Epidermal melanocyte (primary cell): Measurements from ENCODE around the gene C2CD4C.
"Not testable (repeated sequence)": the region's sequence is repeated elsewhere in the genome, so short reads cannot be mapped to it uniquely, and the experiment has no call there.

ENCODE experiments used
- DNase-seq: peaks from one replicate; pipeline ENCODE4 v3.0.0; 2011; ENCODE audit warnings: low spot score; ENCODE audit not compliant: insufficient read length

The C2CD4C gene

DNA sequence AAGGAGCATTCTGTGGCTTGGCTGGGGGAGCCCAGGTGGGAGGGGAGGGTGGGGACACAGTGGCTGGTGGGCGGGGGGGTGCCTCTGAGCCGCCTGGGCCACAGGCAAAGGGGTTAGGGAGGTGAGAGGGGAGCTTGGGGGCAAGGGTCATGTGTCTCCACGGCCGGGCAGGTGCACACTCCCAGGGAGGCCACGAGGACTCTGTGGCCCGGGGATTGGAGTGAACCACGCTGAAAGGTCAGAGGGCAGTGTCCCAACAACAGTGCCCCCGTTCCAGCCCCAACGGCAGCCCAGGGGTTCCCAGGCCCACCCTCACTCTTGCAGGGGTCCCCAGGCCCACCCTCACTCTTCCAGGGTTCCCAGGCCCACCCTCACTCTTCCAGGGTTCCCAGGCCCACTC, 9.6 kb downstream of the C2CD4C start:
- DNase-seq = no peak

- DNase-seq = no peak
Observed at GRCh38 chr19:398719-399118, 10.2 kb downstream of the C2CD4C start.

- DNase-seq = no peak
Observed at GRCh38 chr19:397941-398706, 10.8 kb downstream of the C2CD4C start.

- DNase-seq = no peak
Observed at GRCh38 chr19:397321-397720, 11.6 kb downstream of the C2CD4C start.

DNA sequence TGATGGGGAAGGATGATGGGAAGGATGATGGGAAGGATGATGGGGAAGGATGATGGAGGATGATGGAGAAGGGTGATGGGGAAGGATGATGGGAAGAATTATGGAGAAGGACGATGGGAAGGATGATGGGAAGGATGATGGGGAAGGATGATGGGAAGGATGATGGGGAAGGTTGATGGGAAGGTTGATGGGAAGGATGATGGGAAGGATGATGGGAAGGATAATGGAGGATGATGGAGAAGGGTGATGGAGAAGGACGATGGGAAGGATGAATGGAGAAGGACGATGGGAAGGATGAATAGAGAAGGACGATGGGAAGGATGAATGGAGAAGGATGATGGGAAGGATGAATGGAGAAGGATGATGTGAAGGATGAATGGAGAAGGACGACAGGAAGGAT, 13.5 kb downstream of the C2CD4C start:
- no peak for DNase-seq

- DNase-seq = not testable (repeated sequence)
Observed at GRCh38 chr19:394857-395256, 14.1 kb downstream of the C2CD4C start.

GRCh38 chr19:393560-393959, 15.4 kb downstream of the C2CD4C start:
- DNase-seq = not testable (repeated sequence)

- DNase-seq = no peak
Observed at GRCh38 chr19:392375-392970, 16.5 kb downstream of the C2CD4C start.

DNA sequence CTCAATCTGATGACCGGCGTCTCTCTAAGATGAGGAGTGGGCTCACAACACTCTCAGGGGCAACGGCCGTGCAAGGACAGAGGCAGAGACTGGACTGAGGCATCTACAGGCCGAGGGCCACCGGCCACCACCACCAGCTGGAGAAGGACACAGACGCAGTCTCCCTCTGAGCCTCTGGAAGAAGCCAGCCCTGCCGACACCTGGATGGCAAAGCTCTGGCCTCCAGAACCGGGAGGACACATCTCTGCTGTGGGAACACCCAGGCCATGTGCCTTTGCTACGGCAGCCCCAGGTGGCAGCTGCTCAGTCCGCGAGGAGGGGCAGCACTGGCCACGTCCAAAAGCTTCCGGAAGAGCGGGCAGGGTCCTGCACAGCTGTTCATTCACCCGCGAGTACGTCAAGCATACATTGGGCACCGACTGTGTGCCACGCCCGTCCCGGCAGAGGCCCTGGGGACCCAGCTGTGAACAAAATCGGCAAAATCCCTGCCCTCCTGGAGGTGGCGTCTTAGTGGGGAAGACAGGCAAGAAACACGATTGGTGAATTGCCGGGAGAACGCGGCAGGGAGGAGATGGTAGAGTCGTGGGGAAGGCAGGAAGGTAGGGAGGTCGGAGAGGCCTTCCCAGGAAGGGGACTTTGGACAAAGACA, 17.1 kb downstream of the C2CD4C start:
- no peak for DNase-seq

DNA sequence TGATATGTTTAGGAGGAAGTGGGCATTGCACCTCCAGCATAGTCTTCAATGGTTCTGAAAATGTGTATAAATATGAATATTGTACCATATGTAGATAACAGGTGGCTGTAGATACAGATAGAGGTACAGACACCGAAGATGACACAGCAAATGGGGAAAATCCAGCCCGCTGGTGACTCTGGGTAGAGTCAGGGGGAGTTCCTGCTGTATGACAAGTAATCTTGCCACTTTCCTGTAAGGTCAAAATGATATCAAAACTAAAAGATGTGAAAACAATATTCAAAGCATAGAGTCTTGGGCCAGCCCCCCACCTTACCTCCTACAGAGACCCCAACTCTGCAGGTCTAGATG, 17.8 kb downstream of the C2CD4C start:
- DNase-seq = no peak

DNA sequence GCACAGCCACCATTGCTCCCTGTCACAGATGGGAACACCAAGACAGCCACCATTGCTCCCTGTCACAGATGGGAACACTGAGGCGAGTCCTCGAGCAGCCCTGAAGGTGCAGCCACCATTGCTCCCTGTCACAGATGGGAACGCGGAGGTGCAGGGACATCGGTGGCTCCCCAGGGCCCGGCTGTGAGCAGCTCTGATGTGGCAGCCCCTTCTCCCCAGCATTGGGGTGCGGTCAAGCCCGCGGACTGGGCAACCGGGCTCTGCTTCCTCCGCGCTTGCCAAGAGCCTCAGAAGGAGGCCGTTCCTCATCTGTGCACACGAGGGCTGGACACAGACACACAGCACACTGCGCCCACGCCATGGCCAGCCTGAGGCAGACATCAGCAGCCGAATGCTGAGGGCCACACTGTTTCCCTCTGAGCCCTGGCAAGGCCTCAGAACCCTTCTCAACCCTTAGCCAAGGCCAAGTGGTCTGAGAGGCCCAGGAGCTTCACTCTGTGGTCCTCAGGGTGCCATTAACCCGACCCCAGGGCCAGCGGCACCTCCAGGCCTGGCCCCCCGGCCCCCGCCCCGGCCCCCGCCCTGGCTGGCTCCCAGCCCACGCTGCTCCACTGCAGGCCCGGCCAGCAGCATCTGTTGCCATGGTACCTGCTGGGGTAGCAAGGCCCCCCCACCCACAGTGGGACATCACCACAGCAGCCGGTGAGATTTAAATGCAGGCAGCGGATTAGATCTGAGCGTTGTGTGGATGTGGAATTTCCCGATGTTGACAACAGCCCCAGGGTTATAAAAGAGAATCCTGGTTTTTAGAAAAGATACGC, 18.4 kb downstream of the C2CD4C start:
- no peak for DNase-seq

GRCh38 chr19:389935-390289, 19.0 kb downstream of the C2CD4C start:
- DNase-seq = no peak

DNA sequence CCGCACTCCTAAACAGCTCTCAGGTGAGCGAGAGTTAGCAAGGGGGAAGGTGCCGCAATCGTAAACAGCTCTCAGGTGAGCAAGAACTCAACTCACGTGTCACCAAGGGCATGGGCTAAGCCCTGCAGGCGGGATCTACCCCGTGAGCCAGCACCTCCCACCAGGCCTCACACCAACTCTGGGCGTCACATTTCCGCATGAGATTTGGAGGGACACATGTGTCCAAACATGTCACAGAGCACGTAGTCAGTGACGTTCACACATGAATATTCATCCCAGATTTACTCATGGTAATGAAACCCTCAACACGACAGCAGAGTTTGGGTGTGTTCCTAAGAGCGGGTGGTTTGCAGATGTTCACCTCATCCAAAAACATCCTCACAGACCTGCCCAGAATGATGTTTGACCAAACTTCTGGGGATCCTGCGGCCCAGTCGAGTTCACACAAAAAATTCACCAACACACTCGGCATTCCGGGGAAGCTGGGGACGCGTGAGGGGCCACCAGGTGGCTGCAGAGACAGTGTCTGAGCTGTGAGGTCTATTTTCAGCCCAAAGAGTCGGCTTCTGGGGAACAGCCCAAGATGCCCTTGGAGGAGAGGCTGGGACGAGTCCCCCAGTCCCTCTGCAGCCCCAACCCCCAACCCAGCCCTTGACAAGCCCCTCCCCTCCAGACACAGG, 19.6 kb downstream of the C2CD4C start:
- no peak for DNase-seq

DNA sequence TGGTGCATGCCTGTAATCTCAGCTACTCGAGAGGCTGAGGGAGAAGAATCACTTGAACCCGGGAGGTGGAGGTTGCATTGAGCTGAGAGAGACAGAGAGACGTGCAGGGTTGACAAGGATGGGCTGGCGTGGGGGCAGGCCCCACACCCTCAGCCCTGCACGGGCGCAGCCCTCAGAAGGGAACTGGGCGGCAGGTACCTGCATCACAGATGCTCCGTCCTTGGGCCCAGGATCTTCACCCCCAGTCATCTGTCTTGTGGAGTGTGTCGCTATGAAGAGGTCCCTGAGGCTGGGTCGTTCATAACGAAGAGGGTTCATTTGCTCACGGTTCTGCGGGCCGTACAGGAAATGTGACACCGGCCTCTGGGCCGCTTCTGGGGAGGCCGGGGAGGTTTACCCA, 20.3 kb downstream of the C2CD4C start:
- no peak for DNase-seq

- no peak for DNase-seq
Observed at GRCh38 chr19:387777-388176, 21.2 kb downstream of the C2CD4C start.

DNA sequence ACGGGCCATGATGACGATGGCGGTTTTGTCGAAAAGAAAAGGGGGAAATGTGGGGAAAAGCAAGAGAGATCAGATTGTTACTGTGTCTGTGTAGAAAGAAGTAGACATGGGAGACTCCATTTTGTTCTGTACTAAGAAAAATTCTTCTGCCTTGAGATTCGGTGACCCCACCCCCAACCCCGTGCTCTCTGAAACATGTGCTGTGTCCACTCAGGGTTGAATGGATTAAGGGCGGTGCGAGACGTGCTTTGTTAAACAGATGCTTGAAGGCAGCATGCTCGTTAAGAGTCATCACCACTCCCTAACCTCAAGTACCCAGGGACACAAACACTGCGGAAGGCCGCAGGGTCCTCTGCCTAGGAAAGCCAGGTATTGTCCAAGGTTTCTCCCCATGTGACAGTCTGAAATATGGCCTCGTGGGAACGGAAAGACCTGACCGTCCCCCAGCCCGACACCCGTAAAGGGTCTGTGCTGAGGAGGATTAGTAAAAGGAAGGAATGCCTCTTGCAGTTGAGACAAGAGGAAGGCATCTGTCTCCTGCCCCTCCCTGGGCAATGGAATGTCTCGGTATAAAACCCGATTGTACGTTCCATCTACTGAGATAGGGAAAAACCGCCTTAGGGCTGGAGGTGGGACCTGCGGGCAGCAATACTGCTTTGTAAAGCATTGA, 22.2 kb downstream of the C2CD4C start:
- DNase-seq = not testable (repeated sequence)

DNA sequence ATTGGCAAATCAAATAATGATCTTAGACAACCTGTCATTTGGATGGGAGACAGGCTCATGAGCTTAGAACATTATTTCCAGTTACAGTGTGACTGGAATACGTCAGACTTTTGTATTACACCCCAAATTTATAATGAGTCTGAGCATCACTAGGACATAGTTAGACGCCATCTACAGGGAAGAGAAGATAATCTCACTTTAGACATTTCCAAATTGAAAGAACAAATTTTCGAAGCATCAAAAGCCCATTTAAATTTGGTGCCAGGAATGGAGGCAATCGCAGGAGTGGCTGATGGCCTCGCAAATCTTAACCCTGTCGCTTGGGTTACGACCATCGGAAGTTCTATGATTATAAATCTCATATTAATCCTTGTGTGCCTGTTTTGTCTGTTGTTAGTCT, 22.8 kb downstream of the C2CD4C start:
- not testable (repeated sequence) for DNase-seq

- DNase-seq = no peak
Observed at GRCh38 chr19:384799-385169, 24.2 kb downstream of the C2CD4C start.

GRCh38 chr19:383922-384798, 24.8 kb downstream of the C2CD4C start:
- no peak for DNase-seq

- DNase-seq = no peak
Observed at GRCh38 chr19:383040-383439, 25.9 kb downstream of the C2CD4C start.
